Neural cell (in vitro differentiated cells): ENCODE results near the gene SYP. TPM values are rescaled to one million over a fixed set of nuclear protein-coding genes. Genes with fewer than 3 reads are reported as not detected.
A peak's percentile ranks its signal among the peaks of the same experiment; 100 is the strongest.

Experiments used
- H2AFZ ChIP-seq: fragments of 200-600, 300-800 bp; sonication (generic), shearing (Covaris generic); 2 replicates; pipeline ENCODE4 v1.6.0; 2014; ENCODE audit warnings: low read depth, mild to moderate bottlenecking, antibody characterized with exemption, low read length, moderate library complexity
- H3F3A ChIP-seq: fragments of 200-600 bp; shearing (Covaris generic); 2 replicates; pipeline ENCODE4 v1.6.1; 2016; ENCODE audit warnings: mild to moderate bottlenecking, moderate library complexity, mixed read lengths, antibody characterized with exemption, low read length; ENCODE audit not compliant: insufficient read depth, poor library complexity, severe bottlenecking
- H3K27ac ChIP-seq: fragments of 200-600, 300-800 bp; sonication (generic), shearing (Covaris generic); 2 replicates; pipeline ENCODE4 v1.5.1; 2014; ENCODE audit warnings: mild to moderate bottlenecking, low read length, moderate library complexity
- H3K27me3 ChIP-seq: fragments of 300-800, 200-600 bp; sonication (generic), shearing (Covaris generic); 2 replicates; pipeline ENCODE4 v1.6.0; 2014; ENCODE audit warnings: mild to moderate bottlenecking, low read depth, low read length, moderate library complexity; ENCODE audit not compliant: insufficient read depth
- H3K36me3 ChIP-seq: fragments of 300-800, 200-600 bp; sonication (generic), shearing (Covaris generic); 2 replicates; pipeline ENCODE4 v1.5.1; 2014; ENCODE audit warnings: mild to moderate bottlenecking, antibody characterized with exemption, low read length, moderate library complexity; ENCODE audit not compliant: insufficient read depth
- H3K4me2 ChIP-seq: fragments of 300-800, 200-600 bp; sonication (generic), shearing (Covaris generic); 2 replicates; pipeline ENCODE4 v1.6.0; 2014; ENCODE audit warnings: mild to moderate bottlenecking, low read length
- H3K4me3 ChIP-seq: fragments of 300-800, 200-600 bp; sonication (generic), shearing (Covaris generic); 2 replicates; pipeline ENCODE4 v1.5.1; 2014; ENCODE audit warnings: mild to moderate bottlenecking, low read length, moderate library complexity
- H3K79me2 ChIP-seq: fragments of 200-600 bp; shearing (Covaris generic); replicated peaks from 2 replicates; pipeline ENCODE4 v1.6.0; 2014; ENCODE audit warnings: mild to moderate bottlenecking, low read length, moderate library complexity; ENCODE audit not compliant: insufficient read depth
- H3K9ac ChIP-seq: fragments of 300-800, 200-600 bp; sonication (generic), shearing (Covaris generic); 2 replicates; pipeline ENCODE4 v1.6.1; 2016; ENCODE audit warnings: mild to moderate bottlenecking, low read length, mixed read lengths
- H3K9me2 ChIP-seq: fragments of 200-600 bp; shearing (Covaris generic); 2 replicates; pipeline ENCODE4 v1.6.1; 2016; ENCODE audit warnings: mild to moderate bottlenecking, low read length, mixed read lengths; ENCODE audit not compliant: insufficient read depth
- H3K9me3 ChIP-seq: fragments of 200-600, 300-800 bp; sonication (generic), shearing (Covaris generic); 2 replicates; pipeline ENCODE4 v1.6.1; 2016; ENCODE audit warnings: mild to moderate bottlenecking, mixed run types, low read length, moderate library complexity, mixed read lengths
- H4K20me1 ChIP-seq: fragments of 200-600 bp; shearing (Covaris generic); 2 replicates; pipeline ENCODE4 v1.6.1; 2016; ENCODE audit warnings: mild to moderate bottlenecking, mixed run types; ENCODE audit not compliant: insufficient read depth
- EP300 ChIP-seq: fragments of 450-650 bp; conservative IDR thresholded peaks from 2 replicates; pipeline ENCODE4 v1.6.1; 2014; ENCODE audit warnings: antibody characterized with exemption, mild to moderate bottlenecking, moderate library complexity; ENCODE audit not compliant: poor library complexity, severe bottlenecking
- EZH2 ChIP-seq: fragments of 200-600, 300-800 bp; shearing (Covaris generic), sonication (generic); IDR thresholded peaks from 2 replicates; pipeline ENCODE4 v1.6.1; 2014; ENCODE audit warnings: antibody characterized with exemption, low read length, borderline replicate concordance, mild to moderate bottlenecking; ENCODE audit not compliant: insufficient read depth, poor library complexity, severe bottlenecking
- MXI1 ChIP-seq: fragments of 450-650 bp; conservative IDR thresholded peaks from 2 replicates; pipeline ENCODE4 v1.6.1; 2014; ENCODE audit warnings: antibody characterized with exemption, mild to moderate bottlenecking; ENCODE audit not compliant: poor library complexity, severe bottlenecking
- POLR2AphosphoS5 ChIP-seq: IDR thresholded peaks from 2 replicates; pipeline ENCODE4 v1.6.1; 2012
- RAD21 ChIP-seq: fragments of 450-650 bp; conservative IDR thresholded peaks from 2 replicates; pipeline ENCODE4 v1.6.1; 2014; ENCODE audit warnings: antibody characterized with exemption, mild to moderate bottlenecking, moderate library complexity
- SMC3 ChIP-seq: fragments of 450-650 bp; conservative IDR thresholded peaks from 2 replicates; pipeline ENCODE4 v1.6.1; 2014; ENCODE audit warnings: antibody characterized with exemption, mild to moderate bottlenecking, moderate library complexity; ENCODE audit not compliant: poor library complexity
- TAF1 ChIP-seq: IDR thresholded peaks from 2 replicates; pipeline ENCODE4 v1.6.1; 2012; ENCODE audit warnings: low read depth
- polyA plus RNA-seq: library from polyadenylated mRNA; depleted of rRNA; stranded (reverse); fragments of >200 nt; gene quantifications from 2 replicates; pipeline ENCODE4 v1.2.3, GENCODE V29; 2014
- TF ChIP-seq, protein P1 (sequence below): fragments of 450-650 bp; IDR thresholded peaks from 2 replicates; pipeline ENCODE4 v1.5.1; 2014; ENCODE audit warnings: antibody characterized with exemption, mild to moderate bottlenecking, moderate library complexity; ENCODE audit not compliant: poor library complexity, severe bottlenecking
- TF ChIP-seq, protein P2 (sequence below): IDR thresholded peaks from 2 replicates; pipeline ENCODE4 v1.6.1; 2012; ENCODE audit warnings: borderline replicate concordance

SYP gene
- polyA plus RNA-seq, 1 donor from 2014 or later: 240 TPM

- H3K9ac ChIP-seq: peak overlapping the region; percentile 93
- peaks cover 9% of the 10 kb centered on the region for H3K79me2 ChIP-seq
- peak overlapping the region; percentile 85 for H3K27ac ChIP-seq
- H3K4me2 ChIP-seq: peak overlapping the region; percentile 76
- TF ChIP-seq, protein P1, sequence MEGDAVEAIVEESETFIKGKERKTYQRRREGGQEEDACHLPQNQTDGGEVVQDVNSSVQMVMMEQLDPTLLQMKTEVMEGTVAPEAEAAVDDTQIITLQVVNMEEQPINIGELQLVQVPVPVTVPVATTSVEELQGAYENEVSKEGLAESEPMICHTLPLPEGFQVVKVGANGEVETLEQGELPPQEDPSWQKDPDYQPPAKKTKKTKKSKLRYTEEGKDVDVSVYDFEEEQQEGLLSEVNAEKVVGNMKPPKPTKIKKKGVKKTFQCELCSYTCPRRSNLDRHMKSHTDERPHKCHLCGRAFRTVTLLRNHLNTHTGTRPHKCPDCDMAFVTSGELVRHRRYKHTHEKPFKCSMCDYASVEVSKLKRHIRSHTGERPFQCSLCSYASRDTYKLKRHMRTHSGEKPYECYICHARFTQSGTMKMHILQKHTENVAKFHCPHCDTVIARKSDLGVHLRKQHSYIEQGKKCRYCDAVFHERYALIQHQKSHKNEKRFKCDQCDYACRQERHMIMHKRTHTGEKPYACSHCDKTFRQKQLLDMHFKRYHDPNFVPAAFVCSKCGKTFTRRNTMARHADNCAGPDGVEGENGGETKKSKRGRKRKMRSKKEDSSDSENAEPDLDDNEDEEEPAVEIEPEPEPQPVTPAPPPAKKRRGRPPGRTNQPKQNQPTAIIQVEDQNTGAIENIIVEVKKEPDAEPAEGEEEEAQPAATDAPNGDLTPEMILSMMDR: no peak
- TF ChIP-seq RAD21 (no peak), TAF1 (no peak), EP300 (no peak), MXI1 (no peak), POLR2AphosphoS5 (no peak), EZH2 (no peak), SMC3 (no peak)
- TF ChIP-seq, protein P2, sequence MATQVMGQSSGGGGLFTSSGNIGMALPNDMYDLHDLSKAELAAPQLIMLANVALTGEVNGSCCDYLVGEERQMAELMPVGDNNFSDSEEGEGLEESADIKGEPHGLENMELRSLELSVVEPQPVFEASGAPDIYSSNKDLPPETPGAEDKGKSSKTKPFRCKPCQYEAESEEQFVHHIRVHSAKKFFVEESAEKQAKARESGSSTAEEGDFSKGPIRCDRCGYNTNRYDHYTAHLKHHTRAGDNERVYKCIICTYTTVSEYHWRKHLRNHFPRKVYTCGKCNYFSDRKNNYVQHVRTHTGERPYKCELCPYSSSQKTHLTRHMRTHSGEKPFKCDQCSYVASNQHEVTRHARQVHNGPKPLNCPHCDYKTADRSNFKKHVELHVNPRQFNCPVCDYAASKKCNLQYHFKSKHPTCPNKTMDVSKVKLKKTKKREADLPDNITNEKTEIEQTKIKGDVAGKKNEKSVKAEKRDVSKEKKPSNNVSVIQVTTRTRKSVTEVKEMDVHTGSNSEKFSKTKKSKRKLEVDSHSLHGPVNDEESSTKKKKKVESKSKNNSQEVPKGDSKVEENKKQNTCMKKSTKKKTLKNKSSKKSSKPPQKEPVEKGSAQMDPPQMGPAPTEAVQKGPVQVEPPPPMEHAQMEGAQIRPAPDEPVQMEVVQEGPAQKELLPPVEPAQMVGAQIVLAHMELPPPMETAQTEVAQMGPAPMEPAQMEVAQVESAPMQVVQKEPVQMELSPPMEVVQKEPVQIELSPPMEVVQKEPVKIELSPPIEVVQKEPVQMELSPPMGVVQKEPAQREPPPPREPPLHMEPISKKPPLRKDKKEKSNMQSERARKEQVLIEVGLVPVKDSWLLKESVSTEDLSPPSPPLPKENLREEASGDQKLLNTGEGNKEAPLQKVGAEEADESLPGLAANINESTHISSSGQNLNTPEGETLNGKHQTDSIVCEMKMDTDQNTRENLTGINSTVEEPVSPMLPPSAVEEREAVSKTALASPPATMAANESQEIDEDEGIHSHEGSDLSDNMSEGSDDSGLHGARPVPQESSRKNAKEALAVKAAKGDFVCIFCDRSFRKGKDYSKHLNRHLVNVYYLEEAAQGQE: no peak
- H3K36me3 ChIP-seq: no peaks in the 10 kb centered on the region
- no peaks in the 10 kb centered on the region for H3K9me2 ChIP-seq
- H4K20me1 ChIP-seq: no peaks in the 10 kb centered on the region
- H3K9me3 ChIP-seq: no peaks in the 10 kb centered on the region
- H3K27me3 ChIP-seq: no peaks in the 10 kb centered on the region
- peak overlapping the region; percentile 81 for H3K4me3 ChIP-seq
- H3F3A ChIP-seq: no peaks in the 10 kb centered on the region
- no peak overlapping the region for H2AFZ ChIP-seq
Observed at GRCh38 chrX:49198540-49199314, 1.3 kb downstream of the SYP start.

DNA sequence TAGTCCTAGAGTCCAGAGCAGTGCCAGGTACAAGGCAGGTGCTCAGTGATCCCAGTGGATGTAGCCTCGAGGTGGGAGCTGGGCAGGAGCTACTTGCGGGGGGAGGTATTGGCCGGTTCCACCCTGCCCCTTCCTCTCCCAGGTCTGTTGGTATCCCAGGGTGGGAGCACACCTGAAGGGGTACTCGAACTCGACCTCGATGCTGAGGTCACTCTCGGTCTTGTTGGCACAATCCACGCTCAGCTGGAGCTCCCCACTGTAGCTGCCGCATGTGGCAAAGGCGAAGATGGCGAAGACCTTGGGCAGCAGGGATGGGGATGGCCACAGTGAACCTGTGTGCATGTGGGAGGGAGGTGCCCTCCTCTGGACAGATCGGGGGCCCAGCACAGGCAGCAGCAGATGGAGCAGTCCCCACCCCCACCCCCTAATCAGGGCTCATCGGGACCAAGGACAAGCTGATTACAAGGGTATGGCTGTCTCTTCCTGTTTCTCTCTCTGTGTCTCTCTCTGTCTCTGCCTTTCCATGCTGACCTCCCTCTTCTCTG, 2.4 kb downstream of the SYP start:
- peaks cover 9% of the 10 kb centered on the region for H3K79me2 ChIP-seq
- no peaks in the 10 kb centered on the region for H3K9me3 ChIP-seq
- H3K4me3 ChIP-seq: peak overlapping the region; percentile 81
- H3K9me2 ChIP-seq: no peaks in the 10 kb centered on the region
- no peaks in the 10 kb centered on the region for H3F3A ChIP-seq
- no peak overlapping the region for H3K27ac ChIP-seq
- no peaks in the 10 kb centered on the region for H3K36me3 ChIP-seq
- H3K27me3 ChIP-seq: no peaks in the 10 kb centered on the region
- H3K4me2 ChIP-seq: peak overlapping the region; percentile 35
- no peak overlapping the region for H2AFZ ChIP-seq
- TF ChIP-seq EP300 (no peak), SMC3 (no peak), RAD21 (no peak)
- TF ChIP-seq, protein P1: no peak
- H4K20me1 ChIP-seq: no peaks in the 10 kb centered on the region
- peak overlapping the region; percentile 93 for H3K9ac ChIP-seq
